K562 (cell line): ENCODE data around the gene ARPC1A. TPM values are rescaled to one million over a fixed set of nuclear protein-coding genes. Genes with fewer than 3 reads are reported as not detected.

Experiments used
- ATAC-seq: fragments of 200-7000 bp; cut with Tn5 transposase; 3 replicates; pipeline ENCODE4 v1.9.1; 2020; ENCODE audit warnings: moderate library complexity
- BruUV-seq: library from RNA; stranded (reverse); fragments of 400-500 nt; replicated peaks from 2 replicates; lab custom pipeline; 2021; lab: Mats Ljungman, UMichigan
- CTCF ChIA-PET: fragments of 300-600 bp; formaldehyde crosslinking; extraction: SDS; loops from one replicate; lab custom pipeline; 2021; ENCODE audit warnings: low intra/inter-chr PET ratio; lab: Yijun Ruan, JAX
- POLR2A ChIA-PET: fragments of 300-600, 350-650 bp; sonication (Branson Sonifier 250); formaldehyde crosslinking; extraction: SDS; loops from one replicate; lab custom pipeline; 2021; ENCODE audit warnings: antibody characterized with exemption, inconsistent platforms; lab: Yijun Ruan, JAX
- DNase-seq, 4 experiments: peaks; one replicate each; pipeline versions ENCODE4 v3.0.0 to v3.0.0-alpha.2; 2011 to 2018; ENCODE audit warnings: low spot score in 3 of 4, mixed read lengths in 3 of 4; ENCODE audit errors: extremely low read depth in 1 of 4
- FAIRE-seq: peaks from 2 replicates; lab custom pipeline; 2011; peaks lifted over from hg19 to GRCh38; lab: Jason Lieb, UNC
- H2AFZ ChIP-seq: 2 replicates; pipeline ENCODE4 v1.6.0; 2011; ENCODE audit warnings: low read depth, low read length, control low read depth, inconsistent platforms
- H3K27ac ChIP-seq: fragments of 200-600 bp; 3 replicates; pipeline ENCODE4 v1.8.0; 2011; ENCODE audit warnings: low read depth, mild to moderate bottlenecking, control low read depth, inconsistent platforms, low read length, moderate library complexity, mixed read lengths; ENCODE audit errors: extremely low read depth
- H3K27me3 ChIP-seq, 2 experiments: fragments of 300-600 bp in 1 of 2; 2 replicates in 1 of 2; 3 replicates in 1 of 2; pipeline versions ENCODE4 v1.6.0 to v1.8.0; 2011; ENCODE audit warnings: inconsistent platforms in 2 of 2, low read length in 2 of 2, mild to moderate bottlenecking in 1 of 2, mixed read lengths in 1 of 2, moderate library complexity in 1 of 2; ENCODE audit not compliant: control insufficient read depth in 2 of 2, insufficient read depth in 2 of 2
- H3K36me3 ChIP-seq: fragments of 300-600 bp; 3 replicates; pipeline ENCODE4 v1.8.0; 2011; ENCODE audit warnings: mild to moderate bottlenecking, low read length, inconsistent platforms; ENCODE audit not compliant: control insufficient read depth, insufficient read depth
- H3K4me1 ChIP-seq, 2 experiments: fragments of 200-600 bp in 1 of 2; replicated peaks in 1 of 2; 2 replicates in 1 of 2; 3 replicates in 1 of 2; pipeline versions ENCODE4 v1.5.1 to v1.8.0; 2011; ENCODE audit warnings: inconsistent platforms in 2 of 2, low read length in 2 of 2, mild to moderate bottlenecking in 1 of 2, mixed read lengths in 1 of 2, moderate library complexity in 1 of 2; ENCODE audit not compliant: control insufficient read depth in 2 of 2, insufficient read depth in 2 of 2
- H3K4me2 ChIP-seq: 2 replicates; pipeline ENCODE4 v1.6.1; 2011; ENCODE audit warnings: low read length, control low read depth, inconsistent platforms, mixed read lengths; ENCODE audit not compliant: insufficient read depth
- H3K4me3 ChIP-seq: fragments of 200-600 bp; sonication (generic), shearing (Covaris generic); 2 replicates; pipeline ENCODE4 v1.5.1; 2016; ENCODE audit warnings: control low read depth, inconsistent platforms
- H3K79me2 ChIP-seq: fragments of 200-600 bp; 3 replicates; pipeline ENCODE4 v1.8.0; 2011; ENCODE audit warnings: low read length, inconsistent platforms; ENCODE audit not compliant: control insufficient read depth, insufficient read depth
- H3K9ac ChIP-seq, 2 experiments: 2 replicates each; pipeline versions ENCODE4 v1.6.0 to v1.6.1; 2011; ENCODE audit warnings: low read depth in 2 of 2, low read length in 2 of 2, control low read depth in 1 of 2, inconsistent platforms in 1 of 2, mild to moderate bottlenecking in 1 of 2, mixed read lengths in 1 of 2; ENCODE audit not compliant: insufficient read depth in 1 of 2
- H3K9me1 ChIP-seq: one replicate; pipeline ENCODE4 v1.6.0; 2011; ENCODE audit warnings: inconsistent platforms, mild to moderate bottlenecking, low read length, moderate library complexity; ENCODE audit not compliant: control insufficient read depth, insufficient read depth
- H3K9me3 ChIP-seq: replicated peaks from 2 replicates; pipeline ENCODE4 v1.5.1; 2011; ENCODE audit warnings: low read depth, low read length, inconsistent platforms; ENCODE audit not compliant: control insufficient read depth, insufficient read depth
- H4K20me1 ChIP-seq: replicated peaks from 2 replicates; pipeline ENCODE4 v1.6.1; 2011; ENCODE audit warnings: low read length, inconsistent platforms, mixed read lengths; ENCODE audit not compliant: control insufficient read depth, insufficient read depth
- BDP1 ChIP-seq: IDR thresholded peaks from 3 replicates; pipeline ENCODE4 v1.6.1; 2011; ENCODE audit not compliant: insufficient read length, insufficient read depth
- CHD2 ChIP-seq: IDR thresholded peaks from 2 replicates; pipeline ENCODE4 v1.6.1; 2011; ENCODE audit warnings: low read depth, low read length
- DPF2 ChIP-seq: fragments of 450-650 bp; IDR thresholded peaks from 2 replicates; pipeline ENCODE4 v1.6.1; 2016
- MCM2 ChIP-seq: fragments of 450-650 bp; IDR thresholded peaks from 2 replicates; pipeline ENCODE4 v1.6.1; 2017; ENCODE audit warnings: low read depth, mild to moderate bottlenecking
- MECOM ChIP-seq: fragments of 250-450 bp; sonication (Bioruptor Pico); IDR thresholded peaks from 2 replicates; pipeline ENCODE4 v1.8.0; 2022; ENCODE audit warnings: inconsistent platforms
- POLR2A ChIP-seq: fragments of 450-650 bp; conservative IDR thresholded peaks from 2 replicates; pipeline ENCODE4 v1.6.1; 2016
- PTRF ChIP-seq: fragments of 450-650 bp; IDR thresholded peaks from 2 replicates; pipeline ENCODE4 v1.6.1; 2016; ENCODE audit warnings: mild to moderate bottlenecking, missing genetic modification characterization, missing compliant biosample characterization
- RAD51 ChIP-seq: fragments of 450-650 bp; IDR thresholded peaks from 2 replicates; pipeline ENCODE4 v1.7.1; 2016; ENCODE audit warnings: low read depth, mild to moderate bottlenecking, borderline replicate concordance
- SMAD4 ChIP-seq: fragments of 250-450 bp; sonication (Bioruptor Pico); conservative IDR thresholded peaks from 2 replicates; pipeline ENCODE4 v1.8.0; 2021; ENCODE audit warnings: inconsistent platforms, mild to moderate bottlenecking, moderate library complexity
- ZNF124 ChIP-seq: sonication (generic); formaldehyde crosslinking; IDR thresholded peaks from 2 replicates; pipeline ENCODE4 v1.8.1; 2022; ENCODE audit warnings: missing genetic modification reagents
- WGBS: fragments of 100-300 bp; shearing (Covaris generic); methylation state at CpG from one replicate; pipeline ENCODE4 v1.1.6; 2016; ENCODE audit warnings: low coverage, mixed read lengths; ENCODE audit not compliant: insufficient coverage; ENCODE audit errors: missing lambda C conversion rate; 5-methylcytosine and 5-hydroxymethylcytosine counted together
- in situ Hi-C: fragments of 300-500 bp; cut with MboI; formaldehyde crosslinking; loops from 4 replicates; pipeline ENCODE4 v1.15.0; 2018; ENCODE audit warnings: inconsistent platforms, mixed read lengths
- intact Hi-C: fragments of 100-400 bp; cut with micrococcal nuclease; formaldehyde crosslinking; loops from 2 replicates; pipeline ENCODE4 v1.14.2; 2022
- polyA plus RNA-seq, 8 experiments: library from polyadenylated mRNA; depleted of rRNA in 4 of 8; stranded (reverse) in 5 of 8; unstranded in 3 of 8; fragments of >200 nt; fragmentation: Nextera tagmentation in 2 of 8; fragmentation: Illumina TruSeq in 1 of 8; extraction: Ambion mirVana in 2 of 8; extraction: Trizol in 1 of 8; gene quantifications; 2 replicates each; pipeline versions ENCODE4 v1.2.1 to v1.2.3, GENCODE V29; 2011 to 2014; ENCODE audit warnings: inconsistent platforms in 1 of 8, missing spikeins in 1 of 8
- total RNA-seq, 7 experiments: library from RNA; depleted of rRNA in 6 of 7; stranded (reverse); fragments of >200 nt in 6 of 7; fragmentation: Illumina TruSeq in 2 of 7; extraction: Trizol in 2 of 7; gene quantifications; 2 replicates each; pipeline versions ENCODE4 v1.2.1 to v1.2.3, GENCODE V29; 2011 to 2021; ENCODE audit warnings: low replicate concordance in 1 of 7
- TF ChIP-seq, protein P1 (sequence below): fragments of 250-450 bp; sonication (Bioruptor Pico); IDR thresholded peaks from 2 replicates; pipeline ENCODE4 v1.4.0; 2020; ENCODE audit warnings: mild to moderate bottlenecking, moderate library complexity
- TF ChIP-seq, protein P2 (sequence below): fragments of 250-450 bp; sonication (Bioruptor Pico); IDR thresholded peaks from 2 replicates; pipeline ENCODE4 v1.4.0; 2020; ENCODE audit warnings: mild to moderate bottlenecking, moderate library complexity, borderline replicate concordance
- TF ChIP-seq, protein P3 (sequence below), 3 experiments: fragments of 200-800 bp in 1 of 3; fragments of 250-450 bp in 1 of 3; fragments of 450-650 bp in 1 of 3; sonication (Bioruptor Pico) in 1 of 3; sonication (Bioruptor generic) in 1 of 3; formaldehyde crosslinking in 1 of 3; IDR thresholded peaks; 2 replicates each; pipeline versions ENCODE4 v1.6.1 to v1.8.0; 2016 to 2022; ENCODE audit warnings: mild to moderate bottlenecking in 2 of 3, missing genetic modification characterization in 2 of 3, missing compliant biosample characterization in 1 of 3, moderate library complexity in 1 of 3

ARPC1A gene
- total and polyA plus RNA-seq, 9 of the 15 experiments (the other 6 are each of a cell fraction or from before 2014, with no cell fraction given): 39.5 to 151 (median 86.1) TPM

DNA sequence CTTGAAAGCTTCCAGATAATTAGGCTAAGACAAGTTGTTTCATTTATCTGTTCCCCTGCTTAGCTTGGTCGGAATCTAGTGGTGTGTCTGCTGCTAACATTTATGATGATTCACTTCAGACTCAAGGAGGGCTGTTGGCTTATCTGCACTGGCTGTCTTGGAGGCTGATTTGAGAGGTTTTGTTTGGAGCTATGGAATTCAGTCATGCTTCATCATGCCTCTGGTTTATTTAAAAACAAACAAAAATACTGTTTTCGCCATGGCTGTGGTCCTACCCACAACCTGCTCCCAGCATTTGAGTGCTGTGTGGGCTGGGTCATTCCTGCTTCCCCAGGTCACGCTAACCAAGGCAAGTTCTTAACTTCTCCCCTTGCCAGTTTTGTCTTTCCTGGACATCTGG is 37.1 kb downstream of the ARPC1A start (continued):
- TF ChIP-seq, protein P1, sequence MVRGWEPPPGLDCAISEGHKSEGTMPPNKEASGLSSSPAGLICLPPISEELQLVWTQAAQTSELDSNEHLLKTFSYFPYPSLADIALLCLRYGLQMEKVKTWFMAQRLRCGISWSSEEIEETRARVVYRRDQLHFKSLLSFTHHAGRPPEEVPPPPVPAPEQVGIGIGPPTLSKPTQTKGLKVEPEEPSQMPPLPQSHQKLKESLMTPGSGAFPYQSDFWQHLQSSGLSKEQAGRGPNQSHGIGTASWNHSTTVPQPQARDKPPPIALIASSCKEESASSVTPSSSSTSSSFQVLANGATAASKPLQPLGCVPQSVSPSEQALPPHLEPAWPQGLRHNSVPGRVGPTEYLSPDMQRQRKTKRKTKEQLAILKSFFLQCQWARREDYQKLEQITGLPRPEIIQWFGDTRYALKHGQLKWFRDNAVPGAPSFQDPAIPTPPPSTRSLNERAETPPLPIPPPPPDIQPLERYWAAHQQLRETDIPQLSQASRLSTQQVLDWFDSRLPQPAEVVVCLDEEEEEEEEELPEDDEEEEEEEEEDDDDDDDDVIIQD (CRISPR knock-in tag): no peak
- TF ChIP-seq DPF2: peak; percentile 52; the same call in 1 of the 2 replicates
- TF ChIP-seq, protein P2, sequence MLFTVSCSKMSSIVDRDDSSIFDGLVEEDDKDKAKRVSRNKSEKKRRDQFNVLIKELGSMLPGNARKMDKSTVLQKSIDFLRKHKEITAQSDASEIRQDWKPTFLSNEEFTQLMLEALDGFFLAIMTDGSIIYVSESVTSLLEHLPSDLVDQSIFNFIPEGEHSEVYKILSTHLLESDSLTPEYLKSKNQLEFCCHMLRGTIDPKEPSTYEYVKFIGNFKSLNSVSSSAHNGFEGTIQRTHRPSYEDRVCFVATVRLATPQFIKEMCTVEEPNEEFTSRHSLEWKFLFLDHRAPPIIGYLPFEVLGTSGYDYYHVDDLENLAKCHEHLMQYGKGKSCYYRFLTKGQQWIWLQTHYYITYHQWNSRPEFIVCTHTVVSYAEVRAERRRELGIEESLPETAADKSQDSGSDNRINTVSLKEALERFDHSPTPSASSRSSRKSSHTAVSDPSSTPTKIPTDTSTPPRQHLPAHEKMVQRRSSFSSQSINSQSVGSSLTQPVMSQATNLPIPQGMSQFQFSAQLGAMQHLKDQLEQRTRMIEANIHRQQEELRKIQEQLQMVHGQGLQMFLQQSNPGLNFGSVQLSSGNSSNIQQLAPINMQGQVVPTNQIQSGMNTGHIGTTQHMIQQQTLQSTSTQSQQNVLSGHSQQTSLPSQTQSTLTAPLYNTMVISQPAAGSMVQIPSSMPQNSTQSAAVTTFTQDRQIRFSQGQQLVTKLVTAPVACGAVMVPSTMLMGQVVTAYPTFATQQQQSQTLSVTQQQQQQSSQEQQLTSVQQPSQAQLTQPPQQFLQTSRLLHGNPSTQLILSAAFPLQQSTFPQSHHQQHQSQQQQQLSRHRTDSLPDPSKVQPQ (CRISPR knock-in tag): no peak

DNA sequence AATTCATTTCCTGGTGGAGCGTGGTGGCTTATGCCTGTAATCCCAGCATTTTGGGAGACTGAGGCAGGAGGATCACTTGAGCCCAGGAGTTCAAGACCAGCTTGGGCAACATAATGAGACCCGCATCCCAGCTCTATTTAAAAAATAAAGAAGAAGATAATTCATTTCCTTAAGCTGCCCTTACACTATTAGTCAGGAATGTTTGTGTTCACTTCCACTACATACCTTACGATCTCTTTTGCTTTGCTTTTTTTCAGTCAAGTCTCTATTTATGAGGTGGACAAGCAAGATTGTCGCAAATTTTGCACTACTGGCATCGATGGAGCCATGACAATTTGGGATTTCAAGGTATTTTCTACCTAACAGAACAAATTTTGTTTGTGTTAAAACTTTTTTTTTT is 37.6 kb downstream of the ARPC1A start:
- WGBS: 86% methylated on average over 5 of the region's 5 CpGs
- Histone ChIP-seq H3K4me1 (peaks cover 6 to 16% of the 10 kb centered on the region in 2 experiments; a peak in 4 of 5 replicates), H3K9me1 (no peaks in the 10 kb centered on the region), H3K9me3 (no peaks in the 10 kb centered on the region), H3K27ac (no peak overlapping the region), H3K4me2 (no peak overlapping the region), H3K79me2 (no peaks in the 10 kb centered on the region), H4K20me1 (no peaks in the 10 kb centered on the region; the same call in 1 of the 2 replicates), H3K36me3 (peaks cover 73% of the 10 kb centered on the region), H3K27me3 (no peaks in the 10 kb centered on the region), H2AFZ (no peak overlapping the region), H3K4me3 (no peak overlapping the region), H3K9ac (no peak overlapping the region)
- in situ Hi-C loops: no loop called here
- ChIA-PET CTCF (interaction anchor here (4.4 kb wide), 1 partner anchor 24 kb away, joined by 18 read pairs; no protein-coding TSS in a partner anchor), POLR2A (interaction anchor here (0.7 to 1.0 kb wide), 3 partner anchors 11 to 351 kb away, joined by 3 to 6 read pairs (median 4); no protein-coding TSS in a partner anchor)
- DNase-seq: no peak
- no peak for ATAC-seq
- intact Hi-C loops: loop anchor here (5.0 kb wide), 1 partner anchor 36 kb away; the partner anchor contains the start of gene ARPC1A
- no TSS peak for BruUV-seq
- no peak for FAIRE-seq
- TF ChIP-seq POLR2A (no peak), CHD2 (no peak), PTRF (no peak), MECOM (CRISPR knock-in tag) (no peak), ZNF124 (CRISPR knock-in tag) (no peak), RAD51 (no peak), SMAD4 (CRISPR knock-in tag) (no peak), MCM2 (no peak), BDP1 (no peak)
- TF ChIP-seq, protein P3, sequence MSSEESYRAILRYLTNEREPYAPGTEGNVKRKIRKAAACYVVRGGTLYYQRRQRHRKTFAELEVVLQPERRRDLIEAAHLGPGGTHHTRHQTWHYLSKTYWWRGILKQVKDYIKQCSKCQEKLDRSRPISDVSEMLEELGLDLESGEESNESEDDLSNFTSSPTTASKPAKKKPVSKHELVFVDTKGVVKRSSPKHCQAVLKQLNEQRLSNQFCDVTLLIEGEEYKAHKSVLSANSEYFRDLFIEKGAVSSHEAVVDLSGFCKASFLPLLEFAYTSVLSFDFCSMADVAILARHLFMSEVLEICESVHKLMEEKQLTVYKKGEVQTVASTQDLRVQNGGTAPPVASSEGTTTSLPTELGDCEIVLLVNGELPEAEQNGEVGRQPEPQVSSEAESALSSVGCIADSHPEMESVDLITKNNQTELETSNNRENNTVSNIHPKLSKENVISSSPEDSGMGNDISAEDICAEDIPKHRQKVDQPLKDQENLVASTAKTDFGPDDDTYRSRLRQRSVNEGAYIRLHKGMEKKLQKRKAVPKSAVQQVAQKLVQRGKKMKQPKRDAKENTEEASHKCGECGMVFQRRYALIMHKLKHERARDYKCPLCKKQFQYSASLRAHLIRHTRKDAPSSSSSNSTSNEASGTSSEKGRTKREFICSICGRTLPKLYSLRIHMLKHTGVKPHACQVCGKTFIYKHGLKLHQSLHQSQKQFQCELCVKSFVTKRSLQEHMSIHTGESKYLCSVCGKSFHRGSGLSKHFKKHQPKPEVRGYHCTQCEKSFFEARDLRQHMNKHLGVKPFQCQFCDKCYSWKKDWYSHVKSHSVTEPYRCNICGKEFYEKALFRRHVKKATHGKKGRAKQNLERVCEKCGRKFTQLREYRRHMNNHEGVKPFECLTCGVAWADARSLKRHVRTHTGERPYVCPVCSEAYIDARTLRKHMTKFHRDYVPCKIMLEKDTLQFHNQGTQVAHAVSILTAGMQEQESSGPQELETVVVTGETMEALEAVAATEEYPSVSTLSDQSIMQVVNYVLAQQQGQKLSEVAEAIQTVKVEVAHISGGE (CRISPR knock-in tag; IDR thresholded peaks at IDR 0.05): no peak
